GM12874 (cell line): Measurements from ENCODE around the gene GLA.

Experiments used
- CTCF ChIP-seq: IDR thresholded peaks from 2 replicates; pipeline ENCODE4 v1.5.1; 2011; ENCODE audit warnings: low read depth, mild to moderate bottlenecking, control low read depth, low read length, moderate library complexity; ENCODE audit not compliant: insufficient read depth

Gene GLA

DNA sequence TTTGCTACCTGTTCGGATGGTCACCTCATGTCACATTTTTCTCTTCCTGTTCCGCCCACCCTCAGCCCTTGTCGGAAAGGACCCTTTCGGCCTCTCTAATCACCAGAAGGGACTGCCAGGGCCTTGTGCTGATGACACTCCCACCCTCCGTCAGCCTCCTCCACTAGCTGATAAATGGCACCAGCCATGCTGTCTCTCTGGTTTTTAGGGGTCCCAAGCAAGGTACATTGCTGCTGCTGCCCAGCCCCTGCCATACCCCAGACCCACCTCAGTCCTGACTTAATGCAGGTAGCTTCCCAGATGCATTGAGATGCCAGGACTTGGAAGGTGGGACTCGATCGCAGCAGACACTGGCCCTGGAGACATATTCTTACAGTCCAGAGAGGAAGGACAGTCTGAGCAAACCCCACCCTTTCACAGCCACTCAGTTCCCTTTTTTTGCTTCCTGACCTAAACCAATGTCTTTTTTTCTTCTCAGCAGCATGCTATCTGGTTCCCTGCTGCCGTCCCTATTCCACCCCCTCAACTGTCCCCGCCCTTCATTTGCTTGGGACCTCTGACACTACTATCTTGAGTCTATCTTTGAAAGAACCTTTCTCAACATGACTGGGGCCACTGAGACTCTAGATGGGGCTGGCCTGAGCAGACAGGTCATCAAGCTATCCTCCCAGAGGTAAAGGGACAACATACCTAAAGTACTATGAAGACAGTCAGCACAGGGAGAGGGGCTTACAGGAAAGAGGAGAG, 21.8 kb downstream of the GLA start, which contains the start of gene BTK:
Gene BTK, minus strand, starts transcription at position 397 of the 747 bp plus-strand sequence. CDS start 10,907 bp downstream, outside the sequence.
- no peak for TF ChIP-seq CTCF

GRCh38 chrX:101385026-101385684, 22.6 kb downstream of the GLA start:
- no peak for TF ChIP-seq CTCF

- TF ChIP-seq CTCF: no peak
Measured at GRCh38 chrX:101383679-101384205, 24.0 kb downstream of the GLA start.

DNA sequence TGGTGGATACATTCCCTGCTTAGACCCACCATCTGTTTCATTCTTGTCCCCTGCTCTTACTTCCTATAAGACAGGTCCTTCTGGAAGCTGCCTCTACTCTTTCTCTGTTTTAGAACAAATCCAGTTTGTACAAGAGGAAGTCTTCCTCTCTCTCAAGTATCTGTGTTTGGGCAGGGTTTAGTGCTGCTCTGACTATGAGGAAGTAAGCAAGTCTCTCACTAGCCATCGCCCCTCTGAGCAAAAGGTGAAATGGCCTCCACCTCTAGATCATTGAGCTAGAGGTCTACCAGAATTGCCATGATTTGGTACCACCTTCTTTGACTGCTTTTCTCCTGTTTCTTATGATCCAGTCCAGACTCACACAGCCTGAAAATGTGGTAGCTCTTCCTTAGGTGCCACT, 30.2 kb downstream of the GLA start:
- no peak for TF ChIP-seq CTCF

- no peak for TF ChIP-seq CTCF
Measured at GRCh38 chrX:101370888-101371504, 36.7 kb downstream of the GLA start.

- no peak for TF ChIP-seq CTCF
Measured at GRCh38 chrX:101369687-101370086, 38.0 kb downstream of the GLA start.

GRCh38 chrX:101368800-101369199, 38.9 kb downstream of the GLA start:
- no peak for TF ChIP-seq CTCF
